Measurements from ENCODE around the gene ABHD17A. TPM values are rescaled to one million over a fixed set of nuclear protein-coding genes. Genes with fewer than 3 reads are reported as not detected.

Gene ABHD17A
- polyA plus RNA-seq, 1 donor (not counting 4 experiments of a cell fraction or from before 2014, with no cell fraction given), result 27.2 TPM

GRCh38 chr19:1933244-1933643 is 47.9 kb upstream of the ABHD17A start:
- H3K9me1 ChIP-seq (ENCODE audit: control insufficient read depth, extremely low read depth, insufficient read depth, low read length), result no peaks in the 10 kb centered on the region
- peaks cover 4% of the 10 kb centered on the region for H3K4me1 ChIP-seq (ENCODE audit: control insufficient read depth, extremely low read depth, insufficient read depth, low read length)
- H3K27me3 ChIP-seq (ENCODE audit: control insufficient read depth, extremely low read depth, insufficient read depth, low read length), result no peaks in the 10 kb centered on the region
- no peak overlapping the region for H3K4me2 ChIP-seq (ENCODE audit: control insufficient read depth, extremely low read depth, insufficient read depth, low read depth, low read length)
- H3K36me3 ChIP-seq (ENCODE audit: control insufficient read depth in 2 of 2, extremely low read depth in 1 of 2, insufficient read depth in 2 of 2, low read length in 2 of 2), result no peaks in the 10 kb centered on the region
- TF ChIP-seq CTCF (optimal IDR thresholded peaks at IDR 0.05 in 1 of 3, IDR thresholded peaks at IDR 0.05 in 1 of 3, conservative IDR thresholded peaks at IDR 0.05 in 1 of 3; ENCODE audit: extremely low read depth in 1 of 3, insufficient read depth in 2 of 3, low read length in 3 of 3) (no peak), EZH2 (IDR thresholded peaks at IDR 0.05; ENCODE audit: low read length) (no peak)
- H3K9me3 ChIP-seq (ENCODE audit: control insufficient read depth, low read depth, low read length), result peaks cover 4% of the 10 kb centered on the region
- no peak overlapping the region for H2AFZ ChIP-seq (ENCODE audit: control insufficient read depth, low read length)
- no peaks in the 10 kb centered on the region for H3K79me2 ChIP-seq (ENCODE audit: control insufficient read depth, insufficient read depth, low read length)
- DNase-seq (ENCODE audit: low read depth, low spot score) (no peak), FAIRE-seq (no peak)
- no peak overlapping the region for H3K9ac ChIP-seq (ENCODE audit: control insufficient read depth, extremely low read depth, insufficient read depth, low read length)
- dilution Hi-C loops (cut with MboI; ENCODE audit: extremely low pct_ligation_motif_present, low sequenced_read_pairs), result no loop called here
- H3K4me3 ChIP-seq (ENCODE audit: control insufficient read depth in 2 of 3, extremely low read depth in 1 of 3, insufficient read depth in 2 of 3, low read depth in 1 of 3, low read length in 3 of 3), result no peak overlapping the region
- H4K20me1 ChIP-seq (ENCODE audit: control insufficient read depth, extremely low read depth, insufficient read depth, low read length), result no peaks in the 10 kb centered on the region
- no peak overlapping the region for H3K27ac ChIP-seq (ENCODE audit: control insufficient read depth, insufficient read depth, low read length)

- TF ChIP-seq EZH2 (IDR thresholded peaks at IDR 0.05; ENCODE audit: low read length) (no peak), CTCF (optimal IDR thresholded peaks at IDR 0.05 in 1 of 3, IDR thresholded peaks at IDR 0.05 in 1 of 3, conservative IDR thresholded peaks at IDR 0.05 in 1 of 3; ENCODE audit: extremely low read depth in 1 of 3, insufficient read depth in 2 of 3, low read length in 3 of 3) (no peak)
- Histone ChIP-seq H3K4me3 (ENCODE audit: control insufficient read depth in 2 of 3, extremely low read depth in 1 of 3, insufficient read depth in 2 of 3, low read depth in 1 of 3, low read length in 3 of 3) (no peak overlapping the region), H3K4me2 (ENCODE audit: control insufficient read depth, extremely low read depth, insufficient read depth, low read depth, low read length) (no peak overlapping the region), H3K9me3 (ENCODE audit: control insufficient read depth, low read depth, low read length) (peaks cover 4% of the 10 kb centered on the region), H3K27me3 (ENCODE audit: control insufficient read depth, extremely low read depth, insufficient read depth, low read length) (no peaks in the 10 kb centered on the region), H3K27ac (ENCODE audit: control insufficient read depth, insufficient read depth, low read length) (no peak overlapping the region), H3K9me1 (ENCODE audit: control insufficient read depth, extremely low read depth, insufficient read depth, low read length) (no peaks in the 10 kb centered on the region), H3K79me2 (ENCODE audit: control insufficient read depth, insufficient read depth, low read length) (no peaks in the 10 kb centered on the region), H3K9ac (ENCODE audit: control insufficient read depth, extremely low read depth, insufficient read depth, low read length) (no peak overlapping the region), H4K20me1 (ENCODE audit: control insufficient read depth, extremely low read depth, insufficient read depth, low read length) (no peaks in the 10 kb centered on the region), H3K4me1 (ENCODE audit: control insufficient read depth, extremely low read depth, insufficient read depth, low read length) (peaks cover 4% of the 10 kb centered on the region), H2AFZ (ENCODE audit: control insufficient read depth, low read length) (no peak overlapping the region), H3K36me3 (ENCODE audit: control insufficient read depth in 2 of 2, extremely low read depth in 1 of 2, insufficient read depth in 2 of 2, low read length in 2 of 2) (no peaks in the 10 kb centered on the region)
- dilution Hi-C loops (cut with MboI; ENCODE audit: extremely low pct_ligation_motif_present, low sequenced_read_pairs), result no loop called here
- no peak for DNase-seq (ENCODE audit: low read depth, low spot score)
- no peak for FAIRE-seq
These were observed 47.1 kb upstream of the ABHD17A start for GRCh38 chr19:1932395-1932794.
